NB4 (cell line): ENCODE measurements around the gene MAP4K4.

Experiments
- DNase-seq: peaks from one replicate; pipeline ENCODE4 v3.0.0; 2010; ENCODE audit warnings: low read depth
- H3K4me3 ChIP-seq: one replicate; pipeline ENCODE4 v1.5.1; 2011; ENCODE audit warnings: mild to moderate bottlenecking, low read depth, low read length, moderate library complexity
- MYC ChIP-seq: IDR thresholded peaks from 2 replicates; pipeline ENCODE4 v1.6.1; 2011; ENCODE audit warnings: low read depth, low read length
- POLR2A ChIP-seq: IDR thresholded peaks from 2 replicates; pipeline ENCODE4 v1.6.1; 2011; ENCODE audit warnings: mild to moderate bottlenecking; ENCODE audit not compliant: insufficient read length; ENCODE audit errors: extremely low read depth
- TF ChIP-seq, protein P1 (sequence below): IDR thresholded peaks from one replicate; pipeline ENCODE4 v1.5.1; 2012; ENCODE audit warnings: low read depth, low read length
- TF ChIP-seq, protein P2 (sequence below): IDR thresholded peaks from 2 replicates; pipeline ENCODE4 v1.6.1; 2011; ENCODE audit warnings: low read depth, low read length

Gene MAP4K4

DNA sequence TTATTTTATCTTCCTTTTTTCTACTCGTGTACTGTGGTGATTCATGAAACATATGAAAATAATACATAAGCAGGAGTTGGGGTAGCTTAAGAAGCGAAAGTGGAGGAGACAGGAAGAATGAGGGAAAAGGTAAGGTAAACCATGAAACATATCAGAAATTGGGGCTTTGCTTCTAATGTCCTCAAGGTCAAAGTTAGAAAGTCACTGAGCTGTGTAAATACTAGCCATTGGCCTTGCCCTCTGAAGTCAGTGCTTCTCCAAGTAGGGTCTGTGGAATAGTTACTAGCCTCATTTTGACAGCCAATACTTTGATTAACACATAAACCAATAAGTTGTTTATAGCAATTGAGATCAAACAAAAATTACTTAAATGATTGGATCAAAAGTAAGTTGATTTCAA lies 117.2 kb downstream of the MAP4K4 start:
- no peak for DNase-seq
- no peak overlapping the region for H3K4me3 ChIP-seq
- TF ChIP-seq, protein P1, sequence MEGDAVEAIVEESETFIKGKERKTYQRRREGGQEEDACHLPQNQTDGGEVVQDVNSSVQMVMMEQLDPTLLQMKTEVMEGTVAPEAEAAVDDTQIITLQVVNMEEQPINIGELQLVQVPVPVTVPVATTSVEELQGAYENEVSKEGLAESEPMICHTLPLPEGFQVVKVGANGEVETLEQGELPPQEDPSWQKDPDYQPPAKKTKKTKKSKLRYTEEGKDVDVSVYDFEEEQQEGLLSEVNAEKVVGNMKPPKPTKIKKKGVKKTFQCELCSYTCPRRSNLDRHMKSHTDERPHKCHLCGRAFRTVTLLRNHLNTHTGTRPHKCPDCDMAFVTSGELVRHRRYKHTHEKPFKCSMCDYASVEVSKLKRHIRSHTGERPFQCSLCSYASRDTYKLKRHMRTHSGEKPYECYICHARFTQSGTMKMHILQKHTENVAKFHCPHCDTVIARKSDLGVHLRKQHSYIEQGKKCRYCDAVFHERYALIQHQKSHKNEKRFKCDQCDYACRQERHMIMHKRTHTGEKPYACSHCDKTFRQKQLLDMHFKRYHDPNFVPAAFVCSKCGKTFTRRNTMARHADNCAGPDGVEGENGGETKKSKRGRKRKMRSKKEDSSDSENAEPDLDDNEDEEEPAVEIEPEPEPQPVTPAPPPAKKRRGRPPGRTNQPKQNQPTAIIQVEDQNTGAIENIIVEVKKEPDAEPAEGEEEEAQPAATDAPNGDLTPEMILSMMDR: no peak
- no peak for TF ChIP-seq MYC
- TF ChIP-seq, protein P2, sequence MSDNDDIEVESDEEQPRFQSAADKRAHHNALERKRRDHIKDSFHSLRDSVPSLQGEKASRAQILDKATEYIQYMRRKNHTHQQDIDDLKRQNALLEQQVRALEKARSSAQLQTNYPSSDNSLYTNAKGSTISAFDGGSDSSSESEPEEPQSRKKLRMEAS: no peak

DNA sequence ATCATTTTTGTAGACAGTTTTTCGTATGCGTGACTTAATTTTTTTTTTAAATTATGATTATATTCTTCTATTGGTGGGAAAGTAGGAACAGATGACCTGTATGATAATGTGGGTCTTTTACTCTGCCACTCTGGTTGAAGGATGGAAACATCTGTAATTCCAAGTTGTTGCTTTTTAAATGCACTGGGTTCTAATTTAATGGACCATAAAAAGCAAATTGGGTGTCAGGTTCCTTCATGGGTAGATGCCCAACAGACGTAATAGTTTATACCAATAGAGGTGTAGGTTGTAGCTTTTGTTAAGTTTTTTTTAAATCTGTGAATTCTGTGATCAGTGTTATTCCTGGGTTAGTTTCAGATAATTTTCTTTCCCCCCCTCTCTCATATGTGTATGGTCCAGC lies 117.6 kb downstream of the MAP4K4 start:
- TF ChIP-seq POLR2A (no peak), MYC (no peak)
- TF ChIP-seq, protein P2: no peak
- TF ChIP-seq, protein P1: no peak

DNA sequence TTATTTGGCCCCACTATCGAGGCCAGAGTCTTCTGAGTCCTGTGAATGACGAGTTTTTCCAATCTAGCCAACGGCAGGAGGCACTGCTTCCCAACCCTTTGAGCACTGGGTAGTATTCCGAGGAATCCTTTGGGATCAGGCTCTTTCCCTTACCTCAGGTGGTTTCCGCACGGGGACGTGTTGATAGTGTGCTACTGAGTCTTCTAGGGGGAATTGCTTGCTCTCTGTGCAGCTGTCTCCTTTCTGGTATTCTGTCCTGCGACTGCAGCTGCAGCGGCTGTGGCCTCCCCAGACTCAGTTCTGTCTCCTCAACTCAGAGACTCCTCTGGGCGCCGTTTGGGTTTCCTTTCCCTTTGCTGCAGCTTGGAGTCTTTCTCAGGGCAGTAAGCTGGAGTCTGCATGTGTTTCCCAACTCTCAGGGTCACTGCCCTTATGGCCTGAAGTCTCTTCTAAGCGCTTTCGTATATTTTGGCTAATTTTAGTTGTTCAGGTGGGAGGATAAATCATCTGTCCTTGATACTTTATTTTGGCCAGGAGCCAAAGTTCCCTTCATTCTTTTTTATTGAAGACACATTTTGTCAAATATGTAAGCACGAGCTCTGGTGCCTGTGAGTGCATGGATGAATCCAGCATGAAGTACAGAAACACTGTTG lies 118.4 kb downstream of the MAP4K4 start:
- TF ChIP-seq, protein P1: no peak
- no peak for TF ChIP-seq MYC
- TF ChIP-seq, protein P2: no peak
- TF ChIP-seq POLR2A: no peak
- no peak for DNase-seq
- H3K4me3 ChIP-seq: no peak overlapping the region

More for the DNA sequence above, 117.6 kb downstream of the MAP4K4 start:
- H3K4me3 ChIP-seq: no peak overlapping the region
- no peak for DNase-seq

DNA sequence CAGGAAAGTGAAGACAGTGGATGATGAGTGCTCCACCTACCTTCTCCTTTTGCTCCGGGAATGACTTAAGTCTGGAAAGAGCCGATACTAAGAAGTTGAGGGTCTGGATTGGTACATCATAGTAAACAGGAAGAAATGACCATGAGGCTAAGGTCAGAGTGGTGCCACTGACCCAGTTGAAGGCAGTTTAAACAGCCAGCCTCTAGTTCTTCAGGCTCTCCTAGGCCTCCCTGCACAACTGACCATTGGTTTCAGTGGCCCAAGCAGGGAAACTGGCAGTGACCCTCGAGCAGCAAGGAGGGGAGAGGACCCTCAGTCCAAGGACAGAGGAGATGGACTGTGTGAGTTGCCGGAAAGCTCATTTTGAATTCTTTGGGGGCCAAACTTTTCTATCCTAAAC lies 119.1 kb downstream of the MAP4K4 start:
- H3K4me3 ChIP-seq: no peak overlapping the region
- no peak for TF ChIP-seq MYC
- TF ChIP-seq POLR2A: no peak
- TF ChIP-seq, protein P2: no peak
- TF ChIP-seq, protein P1: no peak
- no peak for DNase-seq

DNA sequence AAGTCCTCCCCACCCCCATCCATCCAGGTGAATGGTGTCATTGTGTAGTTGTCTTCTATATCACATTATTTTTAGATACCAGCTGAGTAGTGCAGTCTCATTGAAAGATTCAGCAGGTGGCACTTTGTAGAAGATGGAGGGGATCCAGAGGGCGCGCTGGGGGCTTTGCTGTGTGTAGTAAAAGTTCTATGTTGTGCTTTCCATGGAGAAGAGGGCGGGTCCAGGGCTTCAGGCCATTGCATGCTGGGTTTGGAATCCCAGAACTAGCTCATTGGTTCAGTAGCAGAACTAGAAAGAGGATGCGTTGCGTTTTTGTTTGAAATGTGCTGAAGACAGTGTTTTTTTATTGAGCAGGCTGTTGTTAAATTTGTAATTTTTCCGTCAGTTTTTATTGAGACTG lies 120.0 kb downstream of the MAP4K4 start:
- H3K4me3 ChIP-seq: no peak overlapping the region
- no peak for DNase-seq
- TF ChIP-seq MYC (no peak), POLR2A (no peak)
- TF ChIP-seq, protein P2: no peak
- TF ChIP-seq, protein P1: no peak
